BE2C (cell line): ENCODE results near the gene C3orf52.

Experiments
- DNase-seq: peaks from one replicate; pipeline ENCODE4 v3.0.0-alpha.2; 2020
- H3K27me3 ChIP-seq: fragments of 250-450 bp; sonication (Bioruptor Pico); 2 replicates; pipeline ENCODE4 v1.5.1; 2020; ENCODE audit warnings: mild to moderate bottlenecking
- H3K36me3 ChIP-seq: fragments of 250-450 bp; sonication (Bioruptor Pico); 2 replicates; pipeline ENCODE4 v1.5.1; 2020; ENCODE audit warnings: mild to moderate bottlenecking
- H3K4me1 ChIP-seq: fragments of 250-450 bp; sonication (Bioruptor Pico); 2 replicates; pipeline ENCODE4 v1.5.1; 2020
- H3K4me3 ChIP-seq: 2 replicates; pipeline ENCODE4 v1.5.1; 2011; ENCODE audit warnings: low read depth, low read length
- H3K9me3 ChIP-seq: fragments of 250-450 bp; sonication (Bioruptor Pico); 2 replicates; pipeline ENCODE4 v1.5.1; 2020
- TF ChIP-seq, protein P1 (sequence below): IDR thresholded peaks from 2 replicates; pipeline ENCODE4 v1.5.1; 2012; ENCODE audit warnings: mild to moderate bottlenecking, low read depth, low read length

The C3orf52 gene

GRCh38 chr3:112117841-112118571 is 31.8 kb downstream of the C3orf52 start:
- Histone ChIP-seq H3K4me3 (no peak overlapping the region), H3K9me3 (no peaks in the 10 kb centered on the region)

GRCh38 chr3:112119962-112120836 is 34.0 kb downstream of the C3orf52 start:
- no peak for DNase-seq
- H3K27me3 ChIP-seq, result no peaks in the 10 kb centered on the region
- TF ChIP-seq, protein P1, sequence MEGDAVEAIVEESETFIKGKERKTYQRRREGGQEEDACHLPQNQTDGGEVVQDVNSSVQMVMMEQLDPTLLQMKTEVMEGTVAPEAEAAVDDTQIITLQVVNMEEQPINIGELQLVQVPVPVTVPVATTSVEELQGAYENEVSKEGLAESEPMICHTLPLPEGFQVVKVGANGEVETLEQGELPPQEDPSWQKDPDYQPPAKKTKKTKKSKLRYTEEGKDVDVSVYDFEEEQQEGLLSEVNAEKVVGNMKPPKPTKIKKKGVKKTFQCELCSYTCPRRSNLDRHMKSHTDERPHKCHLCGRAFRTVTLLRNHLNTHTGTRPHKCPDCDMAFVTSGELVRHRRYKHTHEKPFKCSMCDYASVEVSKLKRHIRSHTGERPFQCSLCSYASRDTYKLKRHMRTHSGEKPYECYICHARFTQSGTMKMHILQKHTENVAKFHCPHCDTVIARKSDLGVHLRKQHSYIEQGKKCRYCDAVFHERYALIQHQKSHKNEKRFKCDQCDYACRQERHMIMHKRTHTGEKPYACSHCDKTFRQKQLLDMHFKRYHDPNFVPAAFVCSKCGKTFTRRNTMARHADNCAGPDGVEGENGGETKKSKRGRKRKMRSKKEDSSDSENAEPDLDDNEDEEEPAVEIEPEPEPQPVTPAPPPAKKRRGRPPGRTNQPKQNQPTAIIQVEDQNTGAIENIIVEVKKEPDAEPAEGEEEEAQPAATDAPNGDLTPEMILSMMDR, result no peak
- H3K4me3 ChIP-seq, result no peak overlapping the region
- no peaks in the 10 kb centered on the region for H3K36me3 ChIP-seq
- no peaks in the 10 kb centered on the region for H3K9me3 ChIP-seq
- no peaks in the 10 kb centered on the region for H3K4me1 ChIP-seq

More at GRCh38 chr3:112117841-112118571, 31.8 kb downstream of the C3orf52 start:
- TF ChIP-seq, protein P1, result no peak
- Histone ChIP-seq H3K27me3 (no peaks in the 10 kb centered on the region), H3K36me3 (no peaks in the 10 kb centered on the region), H3K4me1 (no peaks in the 10 kb centered on the region)
- DNase-seq, result no peak

- no peaks in the 10 kb centered on the region for H3K4me1 ChIP-seq
- H3K9me3 ChIP-seq, result no peaks in the 10 kb centered on the region
- no peaks in the 10 kb centered on the region for H3K27me3 ChIP-seq
- no peak for DNase-seq
- no peak overlapping the region for H3K4me3 ChIP-seq
- no peaks in the 10 kb centered on the region for H3K36me3 ChIP-seq
- TF ChIP-seq, protein P1, result no peak
Observed at GRCh38 chr3:112121577-112122547, 35.7 kb downstream of the C3orf52 start.

GRCh38 chr3:112122870-112123269 is 36.7 kb downstream of the C3orf52 start:
- Histone ChIP-seq H3K27me3 (no peaks in the 10 kb centered on the region), H3K36me3 (no peaks in the 10 kb centered on the region), H3K4me1 (peaks cover 6% of the 10 kb centered on the region; the same call in 1 of the 2 replicates), H3K9me3 (no peaks in the 10 kb centered on the region), H3K4me3 (no peak overlapping the region)
- TF ChIP-seq, protein P1, result no peak
- DNase-seq, result no peak

DNA sequence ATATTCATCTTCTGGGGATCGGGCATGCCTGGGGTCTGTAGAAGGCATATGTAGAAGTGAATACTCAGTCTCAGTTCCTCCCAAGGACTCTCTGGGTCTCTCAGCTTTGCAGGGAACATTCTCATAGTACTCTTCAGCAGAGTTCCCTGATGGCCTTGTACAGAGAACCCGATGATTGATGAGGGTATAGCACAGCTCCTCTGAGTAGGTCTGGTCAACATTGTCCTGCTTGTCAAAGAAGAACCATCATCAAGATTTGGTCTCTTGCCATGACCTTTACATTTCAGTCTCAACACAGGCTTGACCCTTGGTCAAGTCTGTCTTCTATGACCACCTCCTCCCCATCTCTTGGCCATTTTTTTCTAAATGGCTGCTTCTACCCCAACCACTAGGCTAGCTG is 37.4 kb downstream of the C3orf52 start:
- peaks cover 10% of the 10 kb centered on the region; the same call in 1 of the 2 replicates for H3K4me1 ChIP-seq

More for the DNA sequence above, 37.4 kb downstream of the C3orf52 start:
- no peak for DNase-seq
- Histone ChIP-seq H3K9me3 (no peaks in the 10 kb centered on the region), H3K4me3 (no peak overlapping the region), H3K36me3 (no peaks in the 10 kb centered on the region), H3K27me3 (no peaks in the 10 kb centered on the region)
- TF ChIP-seq, protein P1, result no peak
